ENCODE measurements around the gene RRAS.
"Not testable (repeated sequence)": the region's sequence is repeated elsewhere in the genome, so short reads cannot be mapped to it uniquely, and the experiment has no call there.

Gene RRAS

DNA sequence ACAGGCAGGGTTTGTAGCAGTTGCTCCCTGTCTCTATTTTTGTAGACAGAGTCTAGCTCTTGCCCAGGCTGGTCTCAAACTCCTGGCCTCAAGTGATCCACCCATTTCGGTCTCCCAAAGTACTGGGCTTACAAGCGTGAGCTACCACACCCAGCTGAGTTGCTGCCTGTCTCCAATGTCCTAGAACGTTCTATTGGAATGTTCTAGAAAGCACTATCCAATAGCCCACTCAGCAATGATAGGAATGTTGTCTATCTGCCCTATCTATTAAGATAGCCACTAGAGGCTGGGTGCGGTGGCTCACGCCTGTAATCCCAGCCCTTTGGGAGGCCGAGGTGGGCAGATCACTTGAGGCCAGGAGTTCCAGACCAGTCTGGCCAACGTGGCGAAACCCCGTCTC, 6.7 kb downstream of the RRAS start:
- not testable (repeated sequence) for DNase-seq

- DNase-seq = no peak
Observed at GRCh38 chr19:49632576-49632975, 7.4 kb downstream of the RRAS start.

DNA sequence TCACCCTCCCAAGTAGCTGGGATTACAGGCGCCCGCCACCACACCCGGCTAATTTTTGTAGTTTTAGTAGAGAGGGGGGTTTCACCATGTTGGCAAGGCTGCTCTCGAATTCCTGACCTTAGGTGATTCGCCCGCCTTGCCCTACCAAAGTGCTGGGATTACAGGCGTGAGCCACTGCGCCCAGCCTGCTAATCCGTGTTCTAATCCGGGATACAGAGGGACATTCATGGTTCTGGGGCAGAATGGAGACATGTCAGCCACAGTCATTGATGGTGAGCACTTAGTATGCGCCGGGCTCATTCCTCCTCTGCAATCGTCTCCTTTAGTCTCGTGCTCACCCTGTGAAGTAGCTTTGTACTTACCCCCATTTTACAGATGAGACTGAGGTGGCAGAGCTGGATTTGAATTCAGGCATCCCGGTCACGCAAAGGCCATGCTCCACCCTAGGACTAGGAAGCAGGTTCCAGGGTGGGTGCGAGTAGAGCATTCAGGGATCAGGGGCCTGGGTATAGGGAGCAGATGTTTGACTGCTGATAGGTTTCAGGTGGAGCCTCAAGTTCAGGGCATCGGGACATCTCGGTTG, 8.2 kb downstream of the RRAS start:
- no peak for DNase-seq

GRCh38 chr19:49631014-49631588, 8.8 kb downstream of the RRAS start:
- peak in 1 of 51 donors; percentile 25 for DNase-seq

DNA sequence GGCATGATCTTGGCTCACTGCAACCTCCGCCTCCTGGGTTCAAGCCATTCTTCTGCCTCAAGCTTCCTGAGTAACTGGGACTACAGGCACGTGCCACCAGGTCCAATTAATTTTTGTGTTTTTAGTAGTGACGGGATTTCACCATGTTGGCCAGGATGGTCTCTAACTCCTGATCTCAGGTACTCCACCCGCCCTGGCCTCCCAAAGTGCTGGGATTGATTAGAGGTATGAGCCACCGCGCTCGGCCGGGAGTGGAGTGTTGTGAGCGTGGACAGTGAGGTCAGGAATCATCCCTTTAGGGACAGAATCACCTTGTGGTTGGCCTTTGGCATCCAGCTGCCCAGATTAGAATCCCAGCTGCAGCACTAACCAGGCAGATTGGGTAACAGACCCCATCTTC, 10.3 kb downstream of the RRAS start:
- DNase-seq = no peak

DNA sequence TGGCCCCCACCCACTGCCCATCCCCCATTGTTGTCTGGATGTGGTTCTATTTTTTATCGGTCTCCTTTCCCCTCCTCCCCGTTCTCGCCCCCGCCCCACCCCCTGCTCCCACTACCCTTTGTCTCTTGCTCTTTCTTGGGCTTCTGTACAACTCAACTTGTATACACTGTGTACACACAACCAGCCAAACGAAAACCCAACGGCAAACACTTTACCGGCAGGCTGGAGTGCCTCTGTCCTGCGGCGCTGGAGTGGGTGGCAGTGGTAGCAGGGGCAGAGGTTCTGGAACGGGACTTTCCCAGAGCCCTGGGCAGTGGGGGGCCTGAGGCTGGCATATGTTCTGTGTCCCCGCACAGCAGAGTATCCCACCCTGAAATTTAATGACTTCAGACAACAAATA, 13.7 kb downstream of the RRAS start:
- DNase-seq = no peak

- DNase-seq = no peak
Observed at GRCh38 chr19:49624967-49625910, 14.7 kb downstream of the RRAS start.

- DNase-seq = not testable (repeated sequence)
Observed at GRCh38 chr19:49617860-49618259, 22.1 kb downstream of the RRAS start.

- no peak for DNase-seq
Observed at GRCh38 chr19:49616945-49617344, 23.0 kb downstream of the RRAS start.

- DNase-seq = no peak
Observed at GRCh38 chr19:49616532-49616931, 23.4 kb downstream of the RRAS start.

DNA sequence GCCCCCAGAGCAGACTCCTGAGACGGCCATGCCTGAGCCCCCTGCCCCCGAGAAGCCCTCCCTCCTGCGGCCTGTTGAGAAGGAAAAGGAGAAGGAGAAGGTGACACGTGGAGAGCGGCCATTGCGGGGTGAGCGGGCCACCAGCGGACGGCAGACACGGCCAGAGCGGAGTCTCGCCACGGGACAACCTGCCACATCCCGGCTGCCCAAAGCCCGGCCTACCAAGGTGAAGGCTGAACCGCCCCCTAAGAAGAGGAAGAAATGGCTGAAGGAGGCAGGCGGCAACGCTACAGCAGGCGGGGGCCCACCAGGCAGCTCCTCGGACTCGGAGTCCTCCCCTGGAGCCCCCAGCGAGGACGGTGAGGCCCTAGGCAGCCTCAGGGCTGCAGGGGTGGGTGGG, 24.1 kb downstream of the RRAS start:
- DNase-seq = no peak

DNA sequence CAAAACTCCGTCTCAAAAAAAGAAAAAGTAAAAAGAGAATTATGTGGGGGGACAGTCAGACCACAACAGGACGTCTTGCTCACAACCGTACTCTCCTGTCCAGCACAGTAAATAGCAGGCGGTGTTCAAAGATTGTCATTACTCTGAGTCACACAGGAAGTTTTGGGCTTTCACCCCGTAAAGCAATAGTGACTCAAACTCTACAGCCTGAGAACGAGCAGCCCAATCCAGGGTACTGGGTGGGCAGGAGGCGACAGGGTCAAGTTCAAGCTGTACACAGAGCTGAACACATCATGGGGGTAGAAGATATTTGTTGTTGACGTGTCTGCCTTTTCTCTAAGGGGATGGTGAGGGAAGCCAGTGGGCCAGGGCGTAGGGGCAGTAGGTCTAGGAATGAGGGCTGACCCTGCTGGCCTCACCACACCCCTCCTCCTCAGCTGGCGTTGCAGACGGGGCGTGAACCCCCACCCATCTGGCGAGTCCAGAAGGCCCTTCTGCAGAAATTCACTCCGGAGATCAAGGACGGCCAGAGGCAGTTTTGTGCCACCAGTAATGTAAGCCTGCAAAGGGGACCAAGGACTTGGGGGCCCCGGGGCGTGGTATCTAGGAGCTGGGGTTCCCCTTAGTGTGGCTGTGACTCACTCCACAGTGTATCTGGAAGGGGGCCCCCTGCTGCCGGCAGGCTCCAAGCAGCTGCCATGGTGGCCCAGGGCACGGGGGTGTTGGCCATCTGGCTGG, 25.7 kb downstream of the RRAS start:
- no peak for DNase-seq

DNA sequence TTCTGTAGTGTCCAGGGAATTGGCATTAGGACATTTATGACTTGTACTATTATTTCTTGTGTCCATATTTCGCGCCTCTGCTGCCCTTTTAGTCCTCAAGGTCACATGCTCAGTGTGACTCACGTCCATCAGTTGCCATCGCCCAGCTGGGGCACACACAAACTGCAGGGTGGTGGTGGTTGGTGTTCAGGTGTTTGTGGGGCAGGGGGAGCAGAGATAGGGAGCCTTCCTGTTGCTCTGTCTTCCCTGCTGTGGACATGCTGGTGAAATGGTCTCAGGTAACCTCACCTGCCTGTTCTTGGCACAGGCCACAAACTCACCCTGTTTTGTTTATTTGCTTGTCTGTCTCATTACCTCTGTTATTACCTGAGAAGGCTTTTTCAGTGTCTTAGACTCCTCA, 26.6 kb downstream of the RRAS start:
- DNase-seq = no peak

DNA sequence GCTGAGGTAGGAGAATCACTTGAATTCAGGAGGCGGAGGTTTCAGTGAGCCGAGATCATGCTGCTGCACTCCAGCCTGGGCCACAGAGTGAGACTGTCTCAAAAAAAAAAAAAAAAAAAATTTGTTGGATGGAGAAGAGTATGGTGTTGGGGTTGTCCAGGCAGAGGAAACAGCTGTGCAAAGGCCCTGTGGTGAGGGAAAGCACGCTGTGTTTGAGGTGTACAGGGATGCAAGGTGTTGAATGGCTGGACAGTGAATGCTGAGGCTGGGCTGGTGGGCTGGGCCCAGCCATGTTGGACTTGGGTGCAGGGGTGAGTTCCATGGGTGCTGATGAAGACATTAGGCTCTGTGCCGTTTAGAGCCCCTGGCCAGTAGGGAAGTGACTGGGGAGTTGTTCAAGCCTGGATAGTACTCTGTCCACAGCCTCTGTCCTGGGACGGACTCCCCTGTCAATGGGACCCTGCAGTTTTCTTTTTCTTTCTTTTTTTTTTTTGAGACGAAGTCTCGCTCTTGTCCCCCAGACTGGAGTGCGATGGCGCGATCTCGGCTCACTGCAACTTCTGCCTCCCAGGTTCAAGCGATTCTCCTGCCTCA, 30.3 kb downstream of the RRAS start:
- no peak for DNase-seq

DNA sequence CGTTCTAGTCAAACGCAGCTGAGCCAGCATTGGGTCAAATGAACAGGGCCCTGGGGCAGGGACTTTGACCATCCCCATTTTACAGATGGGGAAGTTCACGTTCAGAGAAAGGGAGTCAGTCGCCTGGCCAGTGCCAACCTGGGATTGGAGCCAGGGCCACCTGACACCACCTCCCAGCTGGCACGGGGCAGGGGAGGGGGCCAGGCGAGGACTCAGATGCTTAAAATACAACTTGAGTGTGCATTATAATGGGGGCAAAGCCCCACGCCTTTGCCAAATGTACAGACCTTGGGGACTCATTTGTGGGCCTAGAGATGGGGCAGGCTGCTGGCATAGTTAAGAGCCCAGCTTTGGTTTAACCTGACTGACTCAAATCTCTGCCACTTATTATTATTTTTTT, 34.3 kb downstream of the RRAS start:
- no peak for DNase-seq

- DNase-seq = no peak
Observed at GRCh38 chr19:49602806-49603205, 37.1 kb downstream of the RRAS start.

DNA sequence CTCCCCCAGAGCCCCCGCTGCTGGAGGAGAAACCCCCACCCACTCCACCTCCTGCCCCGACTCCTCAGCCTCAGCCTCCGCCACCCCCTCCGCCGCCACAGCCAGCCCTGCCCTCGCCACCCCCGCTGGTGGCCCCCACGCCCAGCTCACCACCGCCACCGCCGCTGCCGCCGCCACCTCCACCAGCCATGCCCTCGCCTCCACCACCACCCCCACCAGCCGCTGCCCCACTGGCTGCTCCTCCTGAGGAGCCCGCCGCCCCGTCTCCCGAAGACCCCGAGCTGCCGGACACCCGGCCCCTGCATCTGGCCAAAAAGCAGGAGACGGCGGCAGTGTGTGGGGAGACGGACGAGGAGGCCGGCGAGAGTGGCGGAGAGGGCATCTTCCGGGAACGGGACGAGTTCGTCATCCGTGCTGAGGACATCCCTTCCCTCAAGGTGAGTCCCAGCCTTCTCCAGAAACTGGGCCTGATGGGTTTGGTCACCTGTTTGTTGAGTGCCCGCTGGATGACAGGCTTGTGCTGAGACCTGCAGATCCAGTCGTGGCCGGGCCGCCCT, 38.4 kb downstream of the RRAS start:
- DNase-seq = no peak

- DNase-seq = no peak
Observed at GRCh38 chr19:49599378-49600295, 40.3 kb downstream of the RRAS start.

DNA sequence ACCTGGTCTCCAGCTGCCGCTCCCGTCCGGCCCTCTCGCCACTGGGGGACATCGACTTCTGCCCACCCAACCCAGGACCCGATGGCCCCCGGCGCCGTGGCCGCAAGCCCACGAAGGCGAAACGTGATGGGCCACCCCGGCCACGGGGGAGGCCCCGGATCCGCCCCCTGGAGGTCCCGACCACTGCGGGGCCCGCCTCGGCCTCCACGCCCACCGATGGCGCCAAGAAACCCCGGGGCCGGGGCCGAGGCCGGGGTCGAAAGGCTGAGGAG, 42.3 kb downstream of the RRAS start:
- DNase-seq = no peak

DNA sequence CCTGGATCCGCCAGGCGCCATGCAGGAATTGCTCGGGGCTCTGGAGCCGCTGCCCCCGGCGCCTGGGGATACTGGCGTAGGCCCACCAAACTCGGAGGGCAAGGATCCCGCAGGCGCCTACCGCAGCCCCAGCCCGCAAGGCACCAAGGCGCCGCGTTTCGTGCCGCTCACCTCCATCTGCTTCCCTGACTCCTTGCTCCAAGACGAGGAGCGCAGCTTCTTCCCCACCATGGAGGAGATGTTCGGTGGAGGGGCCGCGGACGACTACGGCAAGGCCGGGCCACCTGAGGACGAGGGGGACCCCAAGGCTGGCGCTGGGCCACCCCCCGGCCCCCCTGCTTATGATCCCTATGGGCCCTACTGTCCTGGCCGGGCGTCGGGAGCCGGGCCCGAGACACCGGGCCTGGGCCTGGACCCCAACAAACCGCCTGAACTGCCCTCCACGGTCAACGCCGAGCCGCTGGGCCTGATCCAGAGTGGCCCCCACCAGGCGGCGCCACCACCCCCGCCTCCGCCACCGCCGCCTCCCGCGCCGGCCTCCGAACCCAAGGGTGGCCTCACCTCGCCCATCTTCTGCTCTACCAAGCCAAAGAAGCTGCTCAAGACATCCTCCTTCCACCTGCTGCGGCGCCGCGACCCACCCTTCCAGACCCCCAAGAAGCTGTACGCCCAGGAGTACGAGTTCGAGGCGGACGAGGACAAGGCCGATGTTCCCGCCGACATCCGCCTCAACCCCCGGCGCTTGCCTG, 42.8 kb downstream of the RRAS start:
- DNase-seq = no peak

All from hypothalamus (tissue), 51 donors.